IMR-90 (cell line): ENCODE data around the gene PID1.

Experiments used
- CEBPB ChIP-seq: IDR thresholded peaks from 2 replicates; pipeline ENCODE4 v1.6.1; 2012; ENCODE audit warnings: low read depth, low read length, improper control_type of control experiment
- CTCF ChIP-seq: conservative IDR thresholded peaks from 2 replicates; pipeline ENCODE4 v1.5.1; 2012; ENCODE audit warnings: mild to moderate bottlenecking, low read depth, low read length, improper control_type of control experiment
- ELK1 ChIP-seq: fragments of 150-350 bp; IDR thresholded peaks from 2 replicates; pipeline ENCODE4 v1.6.1; 2016; ENCODE audit warnings: low read depth, mild to moderate bottlenecking, low read length, moderate library complexity, borderline replicate concordance
- MAZ ChIP-seq: IDR thresholded peaks from 2 replicates; pipeline ENCODE4 v1.6.1; 2012; ENCODE audit warnings: low read depth, mild to moderate bottlenecking, low read length, improper control_type of control experiment, moderate library complexity, borderline replicate concordance
- MXI1 ChIP-seq: IDR thresholded peaks from 2 replicates; pipeline ENCODE4 v1.6.1; 2012; ENCODE audit warnings: low read depth, mild to moderate bottlenecking, low read length, moderate library complexity, borderline replicate concordance
- POLR2A ChIP-seq: IDR thresholded peaks from 2 replicates; pipeline ENCODE4 v1.6.1; 2012; ENCODE audit warnings: mild to moderate bottlenecking, low read depth, low read length
- RAD21 ChIP-seq: IDR thresholded peaks from 2 replicates; pipeline ENCODE4 v1.6.1; 2012; ENCODE audit warnings: low read length, improper control_type of control experiment
- RCOR1 ChIP-seq: IDR thresholded peaks from 2 replicates; pipeline ENCODE4 v1.6.1; 2012; ENCODE audit warnings: mild to moderate bottlenecking, low read length, improper control_type of control experiment; ENCODE audit not compliant: insufficient replicate concordance

GRCh38 chr2:229126066-229126465 is 145.0 kb downstream of the PID1 start:
- TF ChIP-seq CTCF (no peak), RAD21 (no peak), CEBPB (no peak), POLR2A (no peak), MXI1 (no peak), ELK1 (no peak), MAZ (no peak), RCOR1 (no peak)
